Measurements from ENCODE around the gene ANGEL1. TPM values are rescaled to one million over a fixed set of nuclear protein-coding genes. Genes with fewer than 3 reads are reported as not detected.

Gene ANGEL1
- total RNA-seq, 2 donors from 2014 or later, result 12.9 to 13.2 TPM

DNA sequence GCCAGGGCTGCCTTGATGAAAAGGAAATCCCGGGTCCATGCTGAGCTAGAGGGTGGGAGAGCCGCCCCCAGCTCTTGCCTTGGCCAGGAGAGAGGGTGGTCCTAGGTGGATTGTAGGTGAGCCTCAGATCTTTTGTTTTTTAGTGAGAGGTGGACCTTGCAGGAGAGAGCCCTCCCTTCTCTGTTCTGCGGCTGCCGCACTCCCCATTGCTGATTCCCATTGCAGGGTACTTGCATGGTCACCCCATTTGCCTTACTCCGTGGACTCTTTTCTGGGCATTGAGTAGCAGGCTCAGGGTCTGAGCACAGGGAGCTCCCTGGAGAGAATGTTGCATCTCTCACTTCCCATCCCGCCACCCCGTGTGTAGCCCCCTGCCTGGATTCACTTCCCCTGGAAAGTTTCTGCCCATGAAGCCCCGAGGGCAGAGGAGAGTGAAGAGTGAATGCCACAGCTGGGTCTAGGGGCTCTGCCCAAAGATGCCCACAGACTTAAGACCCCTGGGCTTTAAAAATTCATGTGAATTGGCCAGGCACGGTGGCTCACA, 41.2 kb downstream of the ANGEL1 start:
- ATAC-seq (no peak), DNase-seq (peak in 1 of 2 donors; percentile 23)
- intact Hi-C loops (cut with DNase I, micrococcal nuclease), result no loop called here

DNA sequence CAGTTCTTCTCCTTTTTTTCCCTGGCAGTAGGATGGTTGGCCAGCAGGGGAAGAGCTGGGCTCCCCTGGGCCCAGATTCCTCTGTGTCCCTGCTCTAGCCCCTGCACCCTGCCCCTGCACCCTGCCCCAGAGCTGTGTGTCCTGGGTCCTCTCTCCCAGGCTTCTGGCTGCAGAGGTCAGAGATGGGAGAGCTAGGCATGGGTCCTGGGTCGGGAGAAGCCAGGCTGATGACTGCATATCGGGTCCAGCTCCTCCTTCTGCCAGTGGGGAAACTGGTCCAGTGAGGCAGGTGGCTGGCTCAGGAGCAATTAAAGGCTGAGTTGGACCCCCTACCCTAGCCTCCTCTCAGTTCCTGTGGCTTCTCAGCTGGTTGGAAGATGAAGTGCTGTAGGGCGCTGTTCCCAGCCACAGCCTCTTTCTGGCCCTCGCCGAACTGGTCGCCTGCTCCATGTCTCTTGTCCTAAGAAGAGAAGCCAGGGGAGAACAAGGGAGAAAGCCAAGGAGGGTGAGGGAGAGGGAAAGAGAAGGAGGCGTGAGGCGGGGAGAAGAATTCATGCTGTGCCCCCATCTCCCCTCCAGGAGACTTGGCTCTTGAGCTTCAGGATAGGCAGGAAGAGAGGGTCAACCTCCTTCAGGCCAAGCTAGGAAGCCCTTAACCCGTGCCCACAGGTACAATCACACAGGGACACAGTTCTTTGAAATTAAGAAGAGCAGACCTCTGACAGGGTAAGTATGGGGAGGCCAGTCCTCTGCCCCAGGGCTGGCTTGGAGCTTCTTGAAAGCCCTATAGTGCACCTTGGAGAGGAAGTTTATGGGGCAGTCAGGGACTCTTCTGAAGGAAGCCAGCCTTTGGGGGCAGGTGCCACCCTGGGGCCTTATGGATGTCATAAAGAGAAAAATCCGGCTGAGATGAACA, 41.9 kb downstream of the ANGEL1 start:
- DNase-seq, result peak in 1 of 2 donors; percentile 8
- intact Hi-C loops (cut with DNase I, micrococcal nuclease), result no loop called here

GRCh38 chr14:76769636-76770292, 42.9 kb downstream of the ANGEL1 start:
- ATAC-seq (no peak), DNase-seq (no peak)
- intact Hi-C loops (cut with DNase I, micrococcal nuclease), result no loop called here

More for the DNA sequence above, 41.9 kb downstream of the ANGEL1 start:
- no peak for ATAC-seq

DNA sequence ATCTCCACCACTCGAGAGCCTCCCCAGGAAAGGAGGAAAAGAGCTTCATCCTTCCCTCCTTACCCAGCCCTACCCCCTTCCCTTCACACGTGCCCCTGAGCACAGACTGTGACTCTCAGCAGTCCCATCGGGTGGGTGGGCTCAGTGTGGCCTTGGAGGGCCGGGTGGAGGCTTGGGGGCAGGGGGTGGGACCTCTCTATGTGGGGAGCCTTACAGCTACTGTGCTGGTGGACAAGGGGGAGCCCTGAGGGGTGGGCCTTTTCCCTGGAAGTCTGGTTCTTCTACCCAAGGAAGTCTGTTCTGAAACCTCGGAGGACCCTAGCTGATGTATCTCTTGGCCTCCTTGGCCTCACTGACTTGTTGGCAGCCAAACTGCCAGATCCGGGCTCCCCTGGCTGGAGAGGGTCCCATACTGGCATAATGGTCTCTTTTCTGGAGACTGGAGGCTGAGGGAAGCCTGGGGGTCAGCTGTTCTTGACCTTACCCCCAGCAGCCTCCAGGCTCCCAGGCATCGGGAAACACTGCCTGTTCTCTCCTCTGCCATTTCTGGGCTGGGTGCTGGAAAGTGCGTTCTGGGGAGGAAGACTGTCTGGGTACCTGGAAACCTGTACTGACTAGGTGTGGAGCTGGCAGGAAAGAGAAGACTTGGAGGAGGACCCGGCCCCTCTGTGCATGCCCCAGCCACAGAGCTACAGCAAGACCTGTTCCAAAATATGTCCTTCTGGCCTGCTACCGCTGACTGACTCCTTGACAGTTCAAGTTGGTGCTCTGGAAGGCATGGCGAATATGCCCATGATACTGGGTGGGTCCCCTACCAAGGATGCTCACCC, 43.8 kb downstream of the ANGEL1 start:
- DNase-seq (peak in 1 of 2 donors; percentile 22), ATAC-seq (no peak)
- intact Hi-C loops (cut with DNase I, micrococcal nuclease), result no loop called here

DNA sequence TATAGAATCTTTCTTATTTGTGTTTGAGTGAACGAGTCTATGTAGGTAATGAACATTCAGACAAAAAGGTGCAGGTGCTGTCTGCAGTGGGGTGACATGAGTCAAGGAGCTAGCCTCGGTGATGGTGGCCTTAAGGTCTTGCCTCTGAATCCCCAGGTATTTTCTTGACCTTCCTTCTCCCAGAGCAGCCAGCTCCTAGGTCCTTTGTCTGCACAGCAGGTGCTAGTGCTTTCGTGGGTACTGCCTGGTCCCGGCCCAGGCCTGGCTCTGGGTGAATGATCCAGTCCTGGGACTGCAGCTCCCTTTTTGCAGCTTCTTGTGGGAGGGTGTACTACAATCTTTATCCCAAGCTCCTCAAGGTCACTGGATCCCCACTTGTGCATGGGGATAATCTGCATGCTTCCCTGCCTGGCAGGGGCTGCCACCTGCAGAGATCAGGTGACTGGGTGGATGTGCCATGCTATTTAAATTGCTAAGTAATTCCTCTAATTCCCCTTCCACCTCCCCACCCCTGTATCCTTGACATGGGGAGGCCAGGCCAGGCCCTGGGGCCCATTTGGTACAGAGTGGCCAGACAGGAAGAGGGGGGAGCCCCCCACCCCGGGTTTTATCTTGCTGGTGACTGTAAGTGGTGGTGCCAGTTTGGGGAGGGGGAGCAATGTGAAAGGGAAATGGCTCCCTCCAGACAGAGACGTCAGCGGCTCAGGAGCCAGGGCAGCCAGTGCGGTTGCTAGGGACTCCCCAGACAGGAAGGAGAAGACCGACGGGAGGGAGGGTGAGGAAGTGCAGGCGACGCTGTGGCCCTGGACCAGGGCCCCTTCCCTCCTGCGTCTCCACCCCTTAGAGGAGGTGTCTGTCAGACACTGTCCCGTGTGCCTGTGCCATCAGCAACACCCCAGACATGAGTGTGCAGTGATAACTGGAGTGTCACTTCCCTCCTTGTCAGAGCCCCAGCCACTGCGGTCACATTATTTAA, 44.7 kb downstream of the ANGEL1 start:
- DNase-seq (peak; percentile 34 to 49), ATAC-seq (peak; percentile 47)
- intact Hi-C loops (cut with DNase I, micrococcal nuclease), result no loop called here

GRCh38 chr14:76765461-76765931, 47.2 kb downstream of the ANGEL1 start:
- intact Hi-C loops (cut with DNase I, micrococcal nuclease), result no loop called here
- ATAC-seq (no peak), DNase-seq (no peak)

- intact Hi-C loops (cut with DNase I, micrococcal nuclease), result no loop called here
- DNase-seq, result no peak
- no peak for ATAC-seq
Observed at GRCh38 chr14:76763096-76764041, 49.3 kb downstream of the ANGEL1 start.

- DNase-seq, result no peak
- ATAC-seq, result peak; percentile 24
- intact Hi-C loops (cut with DNase I, micrococcal nuclease), result no loop called here
Observed at GRCh38 chr14:76762411-76763095, 50.1 kb downstream of the ANGEL1 start.

DNA sequence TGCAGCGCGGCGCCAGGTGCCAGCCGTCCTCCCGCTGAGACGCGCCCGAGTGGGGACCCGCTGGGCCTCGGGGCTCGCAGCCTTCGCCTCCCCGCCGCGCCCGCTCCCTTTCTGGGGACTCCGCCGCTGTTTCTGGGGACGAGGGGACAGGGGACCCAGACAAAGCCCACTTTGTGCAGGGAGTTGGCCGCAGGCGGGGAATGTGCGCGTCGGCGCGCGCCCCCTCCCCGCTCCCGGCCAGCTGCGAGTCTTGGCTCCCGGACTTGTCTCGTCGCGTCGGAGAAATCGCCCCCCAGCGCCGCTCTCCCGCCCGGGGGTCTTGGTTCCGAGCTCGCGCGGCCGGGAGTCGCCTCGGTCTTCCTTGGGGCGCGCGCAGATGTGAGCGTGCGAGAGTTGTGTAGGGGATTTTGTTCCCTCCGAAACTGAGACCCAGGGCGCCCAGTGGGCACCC, 50.7 kb downstream of the ANGEL1 start:
- DNase-seq (no peak), ATAC-seq (no peak)
- intact Hi-C loops (cut with DNase I, micrococcal nuclease), result no loop called here

GRCh38 chr14:76761136-76761959, 51.3 kb downstream of the ANGEL1 start, which contains the start of gene VASH1:
TSS of gene VASH1 (plus strand) at chr14:76761468. CDS start at chr14:76762822, 1,354 bp downstream.
- ATAC-seq (peak; percentile 76), DNase-seq (peak in 1 of 2 donors; percentile 64)
- intact Hi-C loops (cut with DNase I, micrococcal nuclease), result no loop called here

- no peak for ATAC-seq
- intact Hi-C loops (cut with DNase I, micrococcal nuclease), result no loop called here
- DNase-seq, result no peak
Observed at GRCh38 chr14:76760331-76761135, 52.1 kb downstream of the ANGEL1 start.

DNA sequence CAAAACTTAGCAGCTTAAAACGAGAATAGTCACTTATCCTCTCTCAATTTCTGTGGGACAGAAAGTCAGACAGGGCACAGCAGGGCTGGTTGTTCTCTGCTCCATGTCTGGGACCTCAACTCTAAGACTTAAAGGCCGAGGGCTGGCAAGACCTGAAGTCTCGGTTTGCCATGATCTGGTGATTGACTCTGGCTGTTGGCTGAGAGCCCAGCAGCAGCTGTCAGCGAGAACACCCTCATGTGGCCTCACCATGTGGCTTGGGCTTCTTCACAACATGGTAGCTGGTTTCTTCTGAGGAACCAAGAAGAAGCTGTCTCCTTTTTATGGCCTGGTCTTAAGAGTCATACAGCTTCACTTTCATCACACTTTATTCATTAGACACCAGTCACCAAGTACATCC, 53.1 kb downstream of the ANGEL1 start:
- intact Hi-C loops (cut with DNase I, micrococcal nuclease), result no loop called here
- ATAC-seq (no peak), DNase-seq (no peak)

- no peak for DNase-seq
- no peak for ATAC-seq
- intact Hi-C loops (cut with DNase I, micrococcal nuclease), result no loop called here
Observed at GRCh38 chr14:76756371-76756750, 56.3 kb downstream of the ANGEL1 start.

GRCh38 chr14:76755610-76756370, 56.9 kb downstream of the ANGEL1 start:
- DNase-seq, result no peak
- intact Hi-C loops (cut with DNase I, micrococcal nuclease), result no loop called here
- ATAC-seq, result no peak
